CD1c-positive myeloid dendritic cell (primary cell): Measurements from ENCODE around the gene HPX.

Source experiments
- DNase-seq: peaks from one replicate; pipeline ENCODE4 v3.0.0-alpha.2; 2016; ENCODE audit errors: extremely low spot score

HPX gene

GRCh38 chr11:6459099-6459450 is 18.3 kb upstream of the HPX start:
- no peak for DNase-seq

DNA sequence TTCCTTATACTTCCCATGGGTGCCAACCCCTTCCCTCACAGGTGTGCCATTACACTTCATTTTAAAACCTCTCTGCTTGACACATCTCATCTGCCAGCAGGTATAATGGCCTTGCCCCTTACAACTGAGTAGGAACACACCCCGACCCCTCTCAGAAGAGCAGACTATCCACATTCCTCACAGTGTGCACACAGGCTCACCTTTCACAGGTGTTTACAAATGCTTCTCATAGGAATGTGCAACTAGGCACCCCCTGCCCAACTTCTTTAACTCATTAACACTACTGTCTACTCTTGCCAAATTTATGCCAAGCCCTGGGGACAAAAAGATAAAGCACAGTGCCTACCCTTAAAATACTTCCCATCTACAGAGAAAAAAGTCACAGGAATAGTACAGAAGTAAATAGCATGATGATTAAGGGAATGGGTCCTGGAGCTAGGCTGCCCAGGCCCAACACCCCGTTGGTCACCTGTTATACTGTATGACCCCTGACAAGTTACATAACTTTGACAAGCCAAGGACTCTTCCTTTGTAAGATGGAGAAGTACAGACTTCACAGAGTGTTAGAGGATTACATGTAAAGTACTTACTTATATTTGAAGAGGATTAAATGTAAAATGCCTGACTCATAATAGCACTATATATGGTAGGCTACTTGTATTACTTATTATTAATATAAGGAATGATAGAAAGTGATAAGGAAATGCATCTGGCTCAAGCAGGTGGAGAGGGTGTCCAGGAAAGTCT is 17.7 kb upstream of the HPX start:
- no peak for DNase-seq

DNA sequence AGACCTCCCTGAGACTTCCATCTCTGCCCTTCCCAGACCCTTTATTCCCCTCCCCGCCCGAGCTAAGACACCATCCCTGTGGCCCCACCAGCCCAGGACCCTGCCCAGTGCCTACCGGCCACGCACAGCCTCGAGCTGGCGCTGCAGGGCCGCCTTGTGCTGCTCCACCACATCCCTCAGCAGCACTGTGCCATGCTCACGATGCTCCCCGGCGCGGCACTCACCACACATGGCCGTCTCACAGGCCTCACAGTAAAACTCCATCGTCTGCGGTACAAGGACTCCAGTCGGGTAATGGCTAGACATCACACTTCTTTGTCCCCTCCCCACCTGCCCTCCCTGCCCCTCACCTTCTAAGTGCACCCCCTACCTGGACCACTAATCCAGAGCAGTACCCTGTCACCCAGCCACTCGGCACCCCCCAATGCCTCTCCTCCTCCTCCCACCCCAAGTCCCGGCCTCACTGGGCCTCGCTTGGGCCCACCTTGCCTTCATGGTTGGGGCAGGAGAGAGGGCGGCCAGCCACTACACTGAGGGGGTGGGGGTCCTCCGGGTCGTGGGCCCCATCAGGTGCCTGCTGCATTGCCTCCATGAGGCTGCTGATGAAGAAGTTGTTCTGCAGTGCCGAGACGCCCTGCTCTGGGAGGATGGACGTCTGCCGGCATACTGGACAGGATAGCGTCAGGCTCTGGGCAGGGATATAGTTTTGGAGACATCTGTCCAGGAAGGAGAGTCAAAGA is 17.0 kb upstream of the HPX start:
- no peak for DNase-seq

GRCh38 chr11:6456361-6457073 is 15.7 kb upstream of the HPX start:
- DNase-seq: no peak

GRCh38 chr11:6455070-6455469 is 14.3 kb upstream of the HPX start:
- DNase-seq: no peak

GRCh38 chr11:6453152-6453551 is 12.4 kb upstream of the HPX start:
- no peak for DNase-seq

DNA sequence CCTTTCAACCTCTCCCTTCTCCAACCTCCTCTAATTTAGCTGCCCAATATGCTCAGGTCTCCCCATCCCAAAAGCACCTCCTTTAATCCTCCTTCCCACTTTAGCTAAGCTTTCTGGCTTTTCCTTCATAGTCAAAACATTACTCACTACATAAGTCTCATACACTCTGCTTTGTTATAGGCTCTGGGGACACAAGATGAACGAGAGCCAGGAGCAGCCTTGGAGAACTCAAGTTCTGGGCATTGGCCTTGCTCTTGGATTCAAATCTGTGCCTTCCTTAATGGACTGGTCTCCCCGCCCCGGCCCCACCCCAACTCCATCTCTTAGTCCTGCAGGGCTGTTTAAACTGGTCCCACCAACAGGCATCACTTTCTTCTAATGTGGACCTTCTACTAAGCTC is 11.4 kb upstream of the HPX start:
- no peak for DNase-seq

DNA sequence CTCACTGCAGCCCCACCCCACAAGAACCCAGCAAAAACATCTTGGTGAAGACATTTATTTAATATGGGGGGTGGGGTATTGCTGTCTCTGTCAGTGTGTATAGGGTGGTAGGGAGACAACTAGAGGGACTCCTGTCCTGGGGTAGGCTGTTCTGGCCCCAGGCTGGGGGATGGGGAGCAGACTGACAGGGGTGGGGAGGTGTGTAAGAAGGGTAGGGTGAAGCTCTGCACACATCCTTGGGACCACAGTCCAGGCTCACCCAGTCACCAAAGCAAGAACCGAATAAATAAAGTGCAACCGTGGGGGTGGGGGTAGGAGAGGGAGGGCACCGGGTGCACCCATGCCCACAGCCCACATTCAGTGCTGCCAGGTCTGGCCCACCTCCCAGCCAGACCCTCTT is 7.8 kb upstream of the HPX start:
- DNase-seq: no peak

GRCh38 chr11:6443269-6444003 is 2.6 kb upstream of the HPX start:
- peak; percentile 65 for DNase-seq

DNA sequence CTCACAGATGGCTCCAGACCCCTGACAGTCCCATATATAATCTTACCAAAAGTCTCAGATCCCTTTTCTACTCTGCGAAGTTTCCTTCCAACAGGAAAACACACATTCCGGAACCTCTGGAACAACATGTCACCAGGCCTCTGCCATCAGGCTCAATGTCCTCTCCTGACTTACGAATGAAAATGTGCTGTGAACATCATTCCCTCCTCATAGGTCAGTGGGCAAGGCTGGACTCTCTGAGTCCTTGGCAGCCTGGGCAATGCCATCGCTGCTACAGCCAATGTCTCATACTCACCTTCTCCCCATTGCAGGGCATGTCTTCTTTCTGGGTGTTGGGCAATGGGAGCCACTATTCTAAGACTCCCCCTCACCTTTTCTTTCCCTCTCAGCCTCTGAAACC is 1.7 kb upstream of the HPX start:
- DNase-seq: no peak

- DNase-seq: peak; percentile 69
Observed at GRCh38 chr11:6438979-6439571, 1.7 kb downstream of the HPX start.

DNA sequence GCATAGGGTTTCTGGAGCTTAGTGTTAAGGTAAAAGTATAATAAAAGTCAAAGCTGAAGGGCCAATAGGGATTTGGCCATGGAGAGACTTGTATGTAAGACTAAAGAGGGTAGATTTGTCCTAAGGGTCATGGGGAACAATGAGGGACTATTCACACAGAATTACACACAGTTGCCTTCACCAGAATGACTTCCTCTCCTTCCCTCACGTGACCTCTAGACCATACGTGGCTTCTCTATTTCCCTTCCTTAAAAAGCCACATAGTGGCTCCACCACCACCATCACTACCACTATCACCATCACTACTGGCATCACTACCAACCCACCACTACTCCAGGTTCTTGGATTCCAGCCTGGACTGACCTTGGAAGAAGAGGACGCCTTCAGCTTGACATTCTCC is 2.8 kb downstream of the HPX start:
- peak; percentile 66 for DNase-seq

DNA sequence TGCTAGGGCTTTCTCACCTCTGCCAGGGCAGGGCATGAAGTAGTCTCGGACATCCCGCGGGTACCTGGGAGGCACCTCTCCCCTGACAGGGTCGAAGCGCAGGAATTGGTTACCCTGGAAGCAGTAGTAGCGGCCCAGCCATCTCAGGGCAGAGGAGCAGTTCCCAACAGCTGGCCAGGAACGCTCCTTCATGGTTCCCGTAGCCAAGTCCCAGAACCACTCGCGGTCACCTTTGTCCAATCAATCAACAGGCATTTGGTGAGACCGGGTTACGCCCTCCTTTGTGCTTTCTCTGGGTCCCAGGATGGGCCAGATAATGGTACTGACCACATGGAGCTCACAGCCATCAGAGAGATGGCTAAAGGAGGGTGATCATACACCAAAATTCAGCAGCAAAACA is 3.4 kb downstream of the HPX start:
- no peak for DNase-seq

GRCh38 chr11:6433998-6434660 is 6.7 kb downstream of the HPX start:
- DNase-seq: no peak

- no peak for DNase-seq
Observed at GRCh38 chr11:6431861-6432260, 8.9 kb downstream of the HPX start.

GRCh38 chr11:6427516-6427915 is 13.3 kb downstream of the HPX start:
- no peak for DNase-seq

DNA sequence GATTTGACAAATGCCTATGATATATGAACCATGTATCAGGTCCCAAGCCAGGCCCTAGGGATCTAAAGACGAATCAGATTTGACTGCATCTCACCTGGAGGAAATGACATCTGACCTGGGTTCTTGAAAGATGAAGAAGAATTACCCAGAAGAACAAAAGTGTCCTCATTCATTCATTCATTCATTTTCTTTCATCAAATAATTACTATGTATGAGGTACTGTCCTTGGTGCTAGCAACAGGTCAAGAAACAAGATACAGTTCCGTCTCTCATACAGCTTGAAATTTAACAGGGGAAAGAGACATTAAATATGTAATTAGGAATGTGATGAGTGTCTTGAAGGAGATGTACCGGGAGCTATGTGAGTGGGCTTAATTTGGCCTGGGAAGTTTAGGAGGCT is 20.1 kb downstream of the HPX start:
- DNase-seq: no peak

- peak; percentile 62 for DNase-seq
Observed at GRCh38 chr11:6419009-6419631, 21.7 kb downstream of the HPX start, which contains the start of gene APBB1. Gene APBB1 (minus strand): TSS chr11:6419094. CDS start chr11:6411347, 7,747 bp downstream.

DNA sequence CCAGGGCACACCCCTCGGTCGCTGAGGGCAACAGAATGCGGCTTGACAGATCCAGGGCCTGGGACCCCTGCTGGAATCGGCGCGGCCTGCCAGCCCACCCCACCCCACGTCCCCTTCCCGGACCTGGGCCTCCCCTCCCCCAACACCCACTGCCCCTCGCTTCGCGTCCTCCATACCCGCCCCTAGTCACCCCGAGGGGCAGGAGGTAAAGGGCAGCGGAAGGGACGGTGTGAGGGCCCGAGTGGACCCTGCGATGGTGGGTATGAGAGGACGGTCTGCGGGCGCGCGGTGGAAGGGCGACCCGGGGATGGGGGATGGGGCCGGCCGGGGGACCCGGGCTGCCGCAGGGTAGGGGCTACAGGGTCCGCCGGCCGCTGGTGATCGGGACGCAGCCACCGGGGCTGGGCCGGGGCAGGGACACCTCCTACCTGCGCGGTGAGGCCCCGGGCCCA is 22.2 kb downstream of the HPX start:
- DNase-seq: no peak

GRCh38 chr11:6417907-6418556 is 22.8 kb downstream of the HPX start:
- no peak for DNase-seq
